Measurements from ENCODE around the gene XPNPEP2. TPM values are rescaled to one million over a fixed set of nuclear protein-coding genes. Genes with fewer than 3 reads are reported as not detected.

The XPNPEP2 gene
- total and polyA plus RNA-seq, 4 donors: 0.26 to 24.8 (median 4.4) TPM

- ATAC-seq (ENCODE audit: low FRiP score): no peak
- no peaks in the 10 kb centered on the region for H3K9me3 ChIP-seq (ENCODE audit: control insufficient read depth, low read length)
- H3K27ac ChIP-seq (ENCODE audit: low read depth in 1 of 2, low read length in 2 of 2): no peak overlapping the region
- no peak overlapping the region for H3K4me3 ChIP-seq (ENCODE audit: low read length in 2 of 2)
- H3K36me3 ChIP-seq (ENCODE audit: control insufficient read depth in 1 of 2, insufficient read depth in 2 of 2, low read length in 1 of 2): no peaks in the 10 kb centered on the region
- WGBS, 2 donors: 87 to 89% methylated on average over 7 of the region's 7 CpGs
- no peaks in the 10 kb centered on the region for H3K4me1 ChIP-seq (ENCODE audit: control insufficient read depth in 1 of 2, insufficient read depth in 2 of 2, low read length in 2 of 2)
- no peak for DNase-seq
- H3K27me3 ChIP-seq (ENCODE audit: control insufficient read depth in 1 of 2, insufficient read depth in 2 of 2, low read length in 1 of 2): no peaks in the 10 kb centered on the region
- intact Hi-C loops (cut with DNase I): no loop called here
Measured at GRCh38 chrX:129784371-129784770, 45.6 kb downstream of the XPNPEP2 start.

GRCh38 chrX:129785160-129785947, 46.6 kb downstream of the XPNPEP2 start:
- H3K4me1 ChIP-seq (ENCODE audit: control insufficient read depth in 1 of 2, insufficient read depth in 2 of 2, low read length in 2 of 2): no peaks in the 10 kb centered on the region
- no peaks in the 10 kb centered on the region for H3K9me3 ChIP-seq (ENCODE audit: control insufficient read depth, low read length)
- H3K36me3 ChIP-seq (ENCODE audit: control insufficient read depth in 1 of 2, insufficient read depth in 2 of 2, low read length in 1 of 2): no peaks in the 10 kb centered on the region
- ATAC-seq (ENCODE audit: low FRiP score) (no peak), DNase-seq (peak in 1 of 2 donors; percentile 49)
- H3K4me3 ChIP-seq (ENCODE audit: low read length in 2 of 2): no peak overlapping the region
- H3K27ac ChIP-seq (ENCODE audit: low read depth in 1 of 2, low read length in 2 of 2): no peak overlapping the region
- H3K27me3 ChIP-seq (ENCODE audit: control insufficient read depth in 1 of 2, insufficient read depth in 2 of 2, low read length in 1 of 2): no peaks in the 10 kb centered on the region
- intact Hi-C loops (cut with DNase I): no loop called here
- 71 to 80% methylated on average over 11 of the region's 11 CpGs for WGBS, 2 donors

GRCh38 chrX:129786210-129786651, 47.5 kb downstream of the XPNPEP2 start:
- no peaks in the 10 kb centered on the region for H3K27me3 ChIP-seq (ENCODE audit: control insufficient read depth in 1 of 2, insufficient read depth in 2 of 2, low read length in 1 of 2)
- H3K4me3 ChIP-seq (ENCODE audit: low read length in 2 of 2): no peak overlapping the region
- no peak overlapping the region for H3K27ac ChIP-seq (ENCODE audit: low read depth in 1 of 2, low read length in 2 of 2)
- intact Hi-C loops (cut with DNase I): no loop called here
- ATAC-seq (ENCODE audit: low FRiP score) (no peak), DNase-seq (peak in 1 of 2 donors; percentile 31)
- H3K4me1 ChIP-seq (ENCODE audit: control insufficient read depth in 1 of 2, insufficient read depth in 2 of 2, low read length in 2 of 2): no peaks in the 10 kb centered on the region
- WGBS, 2 donors: 60 to 71% methylated on average over 3 of the region's 3 CpGs
- H3K36me3 ChIP-seq (ENCODE audit: control insufficient read depth in 1 of 2, insufficient read depth in 2 of 2, low read length in 1 of 2): no peaks in the 10 kb centered on the region
- H3K9me3 ChIP-seq (ENCODE audit: control insufficient read depth, low read length): no peaks in the 10 kb centered on the region

- no peaks in the 10 kb centered on the region for H3K9me3 ChIP-seq (ENCODE audit: control insufficient read depth, low read length)
- intact Hi-C loops (cut with DNase I): no loop called here
- H3K36me3 ChIP-seq (ENCODE audit: control insufficient read depth in 1 of 2, insufficient read depth in 2 of 2, low read length in 1 of 2): no peaks in the 10 kb centered on the region
- ATAC-seq (ENCODE audit: low FRiP score): no peak
- H3K4me1 ChIP-seq (ENCODE audit: control insufficient read depth in 1 of 2, insufficient read depth in 2 of 2, low read length in 2 of 2): no peaks in the 10 kb centered on the region
- no peak overlapping the region for H3K27ac ChIP-seq (ENCODE audit: low read depth in 1 of 2, low read length in 2 of 2)
- whole genome bisulfite sequencing, 2 donors: 80 to 88% methylated on average over 11 of the region's 11 CpGs
- no peaks in the 10 kb centered on the region for H3K27me3 ChIP-seq (ENCODE audit: control insufficient read depth in 1 of 2, insufficient read depth in 2 of 2, low read length in 1 of 2)
- H3K4me3 ChIP-seq (ENCODE audit: low read length in 2 of 2): no peak overlapping the region
- peak in 1 of 2 donors; percentile 43 for DNase-seq
Measured at GRCh38 chrX:129787336-129788055, 48.7 kb downstream of the XPNPEP2 start.

- Histone ChIP-seq H3K4me1 (ENCODE audit: control insufficient read depth in 1 of 2, insufficient read depth in 2 of 2, low read length in 2 of 2) (no peaks in the 10 kb centered on the region), H3K36me3 (ENCODE audit: control insufficient read depth in 1 of 2, insufficient read depth in 2 of 2, low read length in 1 of 2) (no peaks in the 10 kb centered on the region), H3K9me3 (ENCODE audit: control insufficient read depth, low read length) (no peaks in the 10 kb centered on the region), H3K4me3 (ENCODE audit: low read length in 2 of 2) (no peak overlapping the region), H3K27ac (ENCODE audit: low read depth in 1 of 2, low read length in 2 of 2) (no peak overlapping the region), H3K27me3 (ENCODE audit: control insufficient read depth in 1 of 2, insufficient read depth in 2 of 2, low read length in 1 of 2) (no peaks in the 10 kb centered on the region)
- ATAC-seq (ENCODE audit: low FRiP score): no peak
- DNase-seq: peak in 1 of 2 donors; percentile 51
- WGBS, 2 donors: 79 to 80% methylated on average over 6 of the region's 6 CpGs
- intact Hi-C loops (cut with DNase I): no loop called here
Measured at GRCh38 chrX:129788527-129788926, 49.7 kb downstream of the XPNPEP2 start.

- Histone ChIP-seq H3K36me3 (ENCODE audit: control insufficient read depth in 1 of 2, insufficient read depth in 2 of 2, low read length in 1 of 2) (no peaks in the 10 kb centered on the region), H3K27me3 (ENCODE audit: control insufficient read depth in 1 of 2, insufficient read depth in 2 of 2, low read length in 1 of 2) (no peaks in the 10 kb centered on the region), H3K27ac (ENCODE audit: low read depth in 1 of 2, low read length in 2 of 2) (no peak overlapping the region), H3K4me3 (ENCODE audit: low read length in 2 of 2) (no peak overlapping the region), H3K4me1 (ENCODE audit: control insufficient read depth in 1 of 2, insufficient read depth in 2 of 2, low read length in 2 of 2) (no peaks in the 10 kb centered on the region), H3K9me3 (ENCODE audit: control insufficient read depth, low read length) (no peaks in the 10 kb centered on the region)
- intact Hi-C loops (cut with DNase I): no loop called here
- DNase-seq (no peak), ATAC-seq (ENCODE audit: low FRiP score) (no peak)
- WGBS, 2 donors: 82 to 92% methylated on average over 3 of the region's 3 CpGs
Measured at GRCh38 chrX:129790146-129790545, 51.4 kb downstream of the XPNPEP2 start.

GRCh38 chrX:129790808-129791207, 52.0 kb downstream of the XPNPEP2 start:
- ATAC-seq (ENCODE audit: low FRiP score): no peak
- H3K4me3 ChIP-seq (ENCODE audit: low read length in 2 of 2): no peak overlapping the region
- no peaks in the 10 kb centered on the region for H3K4me1 ChIP-seq (ENCODE audit: control insufficient read depth in 1 of 2, insufficient read depth in 2 of 2, low read length in 2 of 2)
- H3K27ac ChIP-seq (ENCODE audit: low read depth in 1 of 2, low read length in 2 of 2): no peak overlapping the region
- H3K9me3 ChIP-seq (ENCODE audit: control insufficient read depth, low read length): no peaks in the 10 kb centered on the region
- 85 to 93% methylated on average over 9 of the region's 9 CpGs for WGBS, 2 donors
- no peak for DNase-seq
- H3K36me3 ChIP-seq (ENCODE audit: control insufficient read depth in 1 of 2, insufficient read depth in 2 of 2, low read length in 1 of 2): no peaks in the 10 kb centered on the region
- intact Hi-C loops (cut with DNase I): no loop called here
- no peaks in the 10 kb centered on the region for H3K27me3 ChIP-seq (ENCODE audit: control insufficient read depth in 1 of 2, insufficient read depth in 2 of 2, low read length in 1 of 2)

- 76 to 89% methylated on average over 8 of the region's 8 CpGs for WGBS, 2 donors
Measured at GRCh38 chrX:129791336-129791735, 52.6 kb downstream of the XPNPEP2 start.

More at GRCh38 chrX:129791336-129791735, 52.6 kb downstream of the XPNPEP2 start:
- Histone ChIP-seq H3K4me1 (ENCODE audit: control insufficient read depth in 1 of 2, insufficient read depth in 2 of 2, low read length in 2 of 2) (no peaks in the 10 kb centered on the region), H3K36me3 (ENCODE audit: control insufficient read depth in 1 of 2, insufficient read depth in 2 of 2, low read length in 1 of 2) (no peaks in the 10 kb centered on the region), H3K27me3 (ENCODE audit: control insufficient read depth in 1 of 2, insufficient read depth in 2 of 2, low read length in 1 of 2) (no peaks in the 10 kb centered on the region), H3K9me3 (ENCODE audit: control insufficient read depth, low read length) (no peaks in the 10 kb centered on the region), H3K4me3 (ENCODE audit: low read length in 2 of 2) (no peak overlapping the region), H3K27ac (ENCODE audit: low read depth in 1 of 2, low read length in 2 of 2) (no peak overlapping the region)
- DNase-seq (no peak), ATAC-seq (ENCODE audit: low FRiP score) (no peak)
- intact Hi-C loops (cut with DNase I): no loop called here
